ENCODE data around the gene RALGAPA2.

- TF ChIP-seq POLR2A (IDR thresholded peaks at IDR 0.05) (no peak), CTCF (IDR thresholded peaks at IDR 0.05) (no peak)
Observed at GRCh38 chr20:20513720-20514119, 198.7 kb downstream of the RALGAPA2 start.

Measured in thyroid gland (tissue), 4 donors.